GM12891 (cell line): ENCODE data around the gene ZNF594.
"Not testable (repeated sequence)": the region's sequence is repeated elsewhere in the genome, so short reads cannot be mapped to it uniquely, and the experiment has no call there.

Experiments used
- POLR2A ChIP-seq: IDR thresholded peaks from 2 replicates; pipeline ENCODE4 v1.6.1; 2011; ENCODE audit warnings: low read depth, low read length, control low read depth
- POU2F2 ChIP-seq: IDR thresholded peaks from 2 replicates; pipeline ENCODE4 v1.6.1; 2011; ENCODE audit warnings: low read depth, mild to moderate bottlenecking, control low read depth, low read length, moderate library complexity
- TAF1 ChIP-seq: IDR thresholded peaks from 2 replicates; pipeline ENCODE4 v1.6.1; 2011; ENCODE audit warnings: low read depth, low read length, control low read depth

- TF ChIP-seq POLR2A, POU2F2, TAF1: not testable (repeated sequence)
Measured at GRCh38 chr17:5142877-5143276, 48.8 kb downstream of the ZNF594 start.
